Measurements from ENCODE around the gene SPACDR.

Gene SPACDR

GRCh38 chr7:100490483-100491191 is 26.6 kb upstream of the SPACDR start:
- no peak overlapping the region for H3K27ac Mint-ChIP-seq
- no peak for DNase-seq (ENCODE audit: low spot score)
- H3K4me1 Mint-ChIP-seq (ENCODE audit: low read depth): peaks cover 9% of the 10 kb centered on the region
- H3K9me3 Mint-ChIP-seq: no peaks in the 10 kb centered on the region
- peaks cover 30% of the 10 kb centered on the region for H3K27me3 Mint-ChIP-seq (ENCODE audit: low read depth)
- no peak overlapping the region for H3K4me3 Mint-ChIP-seq
- H3K36me3 Mint-ChIP-seq (ENCODE audit: low read depth): no peaks in the 10 kb centered on the region

- Mint-ChIP-seq H3K9me3 (no peaks in the 10 kb centered on the region), H3K27ac (no peak overlapping the region), H3K27me3 (ENCODE audit: low read depth) (peaks cover 23% of the 10 kb centered on the region), H3K4me3 (no peak overlapping the region), H3K36me3 (ENCODE audit: low read depth) (no peaks in the 10 kb centered on the region), H3K4me1 (ENCODE audit: low read depth) (peaks cover 9% of the 10 kb centered on the region)
- DNase-seq (ENCODE audit: low spot score): no peak
Measured at GRCh38 chr7:100489824-100490223, 25.8 kb upstream of the SPACDR start.

- peaks cover 18% of the 10 kb centered on the region for H3K27me3 Mint-ChIP-seq (ENCODE audit: low read depth)
- no peaks in the 10 kb centered on the region for H3K9me3 Mint-ChIP-seq
- no peak for DNase-seq (ENCODE audit: low spot score)
- no peak overlapping the region for H3K4me3 Mint-ChIP-seq
- no peak overlapping the region for H3K27ac Mint-ChIP-seq
- no peaks in the 10 kb centered on the region for H3K36me3 Mint-ChIP-seq (ENCODE audit: low read depth)
- peaks cover 6% of the 10 kb centered on the region for H3K4me1 Mint-ChIP-seq (ENCODE audit: low read depth)
Measured at GRCh38 chr7:100489121-100489520, 25.1 kb upstream of the SPACDR start.

GRCh38 chr7:100488333-100489095 is 24.5 kb upstream of the SPACDR start:
- Mint-ChIP-seq H3K36me3 (ENCODE audit: low read depth) (no peaks in the 10 kb centered on the region), H3K4me3 (no peak overlapping the region), H3K4me1 (ENCODE audit: low read depth) (peaks cover 3% of the 10 kb centered on the region), H3K9me3 (no peaks in the 10 kb centered on the region), H3K27ac (no peak overlapping the region), H3K27me3 (ENCODE audit: low read depth) (peaks cover 16% of the 10 kb centered on the region)
- no peak for DNase-seq (ENCODE audit: low spot score)

- no peak for DNase-seq (ENCODE audit: low spot score)
- Mint-ChIP-seq H3K27me3 (ENCODE audit: low read depth) (peaks cover 4% of the 10 kb centered on the region), H3K9me3 (no peaks in the 10 kb centered on the region), H3K36me3 (ENCODE audit: low read depth) (no peaks in the 10 kb centered on the region), H3K4me1 (ENCODE audit: low read depth) (peaks cover 7% of the 10 kb centered on the region), H3K27ac (no peak overlapping the region), H3K4me3 (no peak overlapping the region)
Measured at GRCh38 chr7:100486753-100487446, 22.8 kb upstream of the SPACDR start.

GRCh38 chr7:100486111-100486636 is 22.1 kb upstream of the SPACDR start:
- Mint-ChIP-seq H3K9me3 (no peaks in the 10 kb centered on the region), H3K27ac (no peak overlapping the region), H3K36me3 (ENCODE audit: low read depth) (no peaks in the 10 kb centered on the region), H3K4me1 (ENCODE audit: low read depth) (peaks cover 7% of the 10 kb centered on the region), H3K27me3 (ENCODE audit: low read depth) (peaks cover 3% of the 10 kb centered on the region), H3K4me3 (no peak overlapping the region)
- no peak for DNase-seq (ENCODE audit: low spot score)

- H3K9me3 Mint-ChIP-seq: no peaks in the 10 kb centered on the region
- H3K27ac Mint-ChIP-seq: no peak overlapping the region
- peaks cover 7% of the 10 kb centered on the region for H3K4me1 Mint-ChIP-seq (ENCODE audit: low read depth)
- no peaks in the 10 kb centered on the region for H3K36me3 Mint-ChIP-seq (ENCODE audit: low read depth)
- no peak overlapping the region for H3K4me3 Mint-ChIP-seq
- peaks cover 3% of the 10 kb centered on the region for H3K27me3 Mint-ChIP-seq (ENCODE audit: low read depth)
- DNase-seq (ENCODE audit: low spot score): no peak
Measured at GRCh38 chr7:100485471-100485876, 21.4 kb upstream of the SPACDR start.

GRCh38 chr7:100484673-100485045 is 20.6 kb upstream of the SPACDR start:
- no peak overlapping the region for H3K27ac Mint-ChIP-seq

GRCh38 chr7:100483722-100484672 is 19.9 kb upstream of the SPACDR start, which contains the start of gene NYAP1:
NYAP1 (plus strand) TSS chr7:100483927; CDS start chr7:100485312, 1,385 bp downstream.
- Mint-ChIP-seq H3K27me3 (ENCODE audit: low read depth) (no peaks in the 10 kb centered on the region), H3K27ac (no peak within 1 kb of the TSS), H3K9me3 (no peaks in the 10 kb centered on the region), H3K4me3 (peak within 1 kb of the TSS; percentile 91), H3K4me1 (ENCODE audit: low read depth) (peaks cover 10% of the 10 kb centered on the region), H3K36me3 (ENCODE audit: low read depth) (peaks cover under 1% of the 10 kb centered on the region)
- no peak for DNase-seq (ENCODE audit: low spot score)

More at GRCh38 chr7:100484673-100485045, 20.6 kb upstream of the SPACDR start:
- Mint-ChIP-seq H3K4me3 (peak overlapping the region; percentile 25), H3K27me3 (ENCODE audit: low read depth) (no peaks in the 10 kb centered on the region), H3K9me3 (no peaks in the 10 kb centered on the region), H3K4me1 (ENCODE audit: low read depth) (peaks cover 7% of the 10 kb centered on the region), H3K36me3 (ENCODE audit: low read depth) (no peaks in the 10 kb centered on the region)
- DNase-seq (ENCODE audit: low spot score): no peak

- H3K9me3 Mint-ChIP-seq: no peaks in the 10 kb centered on the region
- H3K4me1 Mint-ChIP-seq (ENCODE audit: low read depth): peaks cover 10% of the 10 kb centered on the region
- DNase-seq (ENCODE audit: low spot score): peak; percentile 77
- peak overlapping the region; percentile 91 for H3K4me3 Mint-ChIP-seq
- no peaks in the 10 kb centered on the region for H3K27me3 Mint-ChIP-seq (ENCODE audit: low read depth)
- peaks cover 3% of the 10 kb centered on the region for H3K36me3 Mint-ChIP-seq (ENCODE audit: low read depth)
- H3K27ac Mint-ChIP-seq: no peak overlapping the region
Measured at GRCh38 chr7:100483090-100483721, 19.1 kb upstream of the SPACDR start.

- Mint-ChIP-seq H3K27ac (no peak overlapping the region), H3K4me3 (peak overlapping the region; percentile 91)
Measured at GRCh38 chr7:100482728-100483089, 18.6 kb upstream of the SPACDR start.

GRCh38 chr7:100481466-100481865 is 17.4 kb upstream of the SPACDR start:
- H3K27ac Mint-ChIP-seq: no peak overlapping the region
- H3K9me3 Mint-ChIP-seq: no peaks in the 10 kb centered on the region
- H3K27me3 Mint-ChIP-seq (ENCODE audit: low read depth): no peaks in the 10 kb centered on the region
- no peak for DNase-seq (ENCODE audit: low spot score)
- peak overlapping the region; percentile 2 for H3K4me3 Mint-ChIP-seq
- peaks cover 14% of the 10 kb centered on the region for H3K4me1 Mint-ChIP-seq (ENCODE audit: low read depth)
- H3K36me3 Mint-ChIP-seq (ENCODE audit: low read depth): peaks cover 10% of the 10 kb centered on the region

More at GRCh38 chr7:100482728-100483089, 18.6 kb upstream of the SPACDR start:
- no peak for DNase-seq (ENCODE audit: low spot score)
- Mint-ChIP-seq H3K4me1 (ENCODE audit: low read depth) (peaks cover 10% of the 10 kb centered on the region), H3K27me3 (ENCODE audit: low read depth) (no peaks in the 10 kb centered on the region), H3K9me3 (no peaks in the 10 kb centered on the region), H3K36me3 (ENCODE audit: low read depth) (peaks cover 4% of the 10 kb centered on the region)

Data from T-helper 2 cell treated with Interferon-gamma antibody and Interleukin-4, amounts not matched to agents 5 μg/mL and 100 μg/mL, for 36 hours (primary cell).